Esophagus muscularis mucosa (tissue), 4 donors: ENCODE results near the gene GPC5.

Source experiments
- CTCF ChIP-seq, 3 experiments: fragments of 200-600 bp in 2 of 3; fragments of 450-650 bp in 1 of 3; sonication (generic) in 2 of 3; IDR thresholded peaks; one replicate each; pipeline ENCODE4 v1.5.1; 2017 to 2019; ENCODE audit warnings: antibody characterized with exemption in 3 of 3, mild to moderate bottlenecking in 2 of 3, moderate library complexity in 1 of 3
- EP300 ChIP-seq: sonication (generic); formaldehyde crosslinking; IDR thresholded peaks from one replicate; pipeline ENCODE4 v1.6.1; 2017; ENCODE audit warnings: antibody characterized with exemption
- POLR2A ChIP-seq: fragments of 450-650 bp; IDR thresholded peaks from one replicate; pipeline ENCODE4 v1.6.1; 2017; ENCODE audit warnings: antibody characterized with exemption, moderate library complexity, mild to moderate bottlenecking, low read depth
- POLR2AphosphoS5 ChIP-seq, 2 donors: sonication (generic); formaldehyde crosslinking; IDR thresholded peaks; one replicate each; pipeline ENCODE4 v1.6.1; 2017; ENCODE audit warnings: antibody characterized with exemption in 2 of 2

GRCh38 chr13:92612892-92613291 is 1214.5 kb downstream of the GPC5 start:
- TF ChIP-seq POLR2A (no peak), CTCF (IDR thresholded peaks at IDR 0.05) (no peak), POLR2AphosphoS5 (IDR thresholded peaks at IDR 0.05) (no peak), EP300 (no peak)
